NCI-H446 treated with DMSO at 0.1 percent for 48 hours (cell line): ENCODE results near the gene FBXO15.

Experiments
- DNase-seq: peaks from one replicate; lab custom pipeline; 2025; lab: John Stamatoyannopoulos, UW

The FBXO15 gene

GRCh38 chr18:74062037-74062436, 85.6 kb downstream of the FBXO15 start:
- no peak for DNase-seq

DNA sequence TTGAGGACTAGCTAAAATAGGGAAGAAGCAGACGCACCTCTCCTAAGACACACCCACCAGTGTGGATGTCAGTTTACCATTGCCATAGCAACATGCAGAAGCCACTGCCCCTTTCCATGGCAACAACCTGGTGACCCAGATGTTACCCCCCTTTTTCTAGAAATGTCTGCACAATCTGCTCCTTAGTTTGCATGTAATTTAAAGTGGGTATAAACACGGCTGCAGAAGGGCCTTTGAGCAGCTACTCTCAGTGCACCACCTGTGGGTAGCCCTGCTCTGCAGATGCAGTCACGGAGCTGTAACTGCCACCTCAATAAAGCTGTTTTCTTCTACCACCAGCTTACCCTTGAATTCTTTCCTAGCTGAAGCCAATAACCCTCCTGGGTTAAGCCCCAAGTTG, 87.1 kb downstream of the FBXO15 start:
- no peak for DNase-seq

- DNase-seq: no peak
Measured at GRCh38 chr18:74050807-74051206, 96.8 kb downstream of the FBXO15 start.

- DNase-seq: no peak
Measured at GRCh38 chr18:74040459-74041332, 106.9 kb downstream of the FBXO15 start.

DNA sequence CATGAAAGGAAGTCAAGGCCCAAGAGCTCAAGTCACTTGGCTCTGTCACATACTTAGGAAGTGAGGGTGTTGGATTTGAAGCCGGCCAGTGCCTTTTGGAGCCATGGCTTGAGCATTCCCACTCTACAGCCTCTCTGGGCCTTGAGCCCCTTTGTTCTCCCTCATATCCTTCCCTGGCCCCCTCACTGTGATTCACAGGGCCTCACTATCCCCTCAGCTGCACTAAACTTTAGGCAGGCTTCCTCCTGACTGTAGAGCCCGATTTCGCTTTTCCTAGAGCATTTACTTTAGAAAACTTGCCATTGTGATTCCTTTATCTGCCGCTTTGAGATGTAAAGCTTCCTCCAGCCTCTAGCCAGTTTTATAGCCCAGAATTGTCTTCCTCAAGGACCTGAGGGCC, 107.6 kb downstream of the FBXO15 start:
- no peak for DNase-seq

DNA sequence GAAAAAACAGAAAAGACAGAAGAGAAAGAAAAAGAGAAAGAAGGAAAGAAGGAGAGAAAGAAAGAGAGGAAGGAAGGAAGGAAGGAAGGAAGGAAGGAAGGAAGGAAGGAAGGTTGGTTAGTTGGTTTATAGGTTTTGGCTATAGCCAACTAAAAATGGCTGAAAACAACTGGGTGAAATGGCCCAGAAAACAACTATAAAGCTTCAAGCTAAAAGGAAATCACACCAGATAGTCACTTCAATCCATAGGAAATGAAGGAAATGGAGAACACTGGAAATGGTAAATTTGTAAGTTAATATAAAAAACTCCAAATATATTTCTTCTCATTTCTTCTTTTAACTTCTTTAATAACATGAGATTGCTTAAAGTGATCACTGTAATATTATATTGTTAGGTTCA, 118.5 kb downstream of the FBXO15 start:
- DNase-seq: no peak
